Measurements from ENCODE around the gene E2F4. TPM values are rescaled to one million over a fixed set of nuclear protein-coding genes. Genes with fewer than 3 reads are reported as not detected.
A peak's percentile ranks its signal among the peaks of the same experiment; 100 is the strongest.

The E2F4 gene
- total and polyA plus RNA-seq, 9 of the 15 experiments (the other 6 are each of a cell fraction or from before 2014, with no cell fraction given), result 9.7 to 139 (median 106) TPM

DNA sequence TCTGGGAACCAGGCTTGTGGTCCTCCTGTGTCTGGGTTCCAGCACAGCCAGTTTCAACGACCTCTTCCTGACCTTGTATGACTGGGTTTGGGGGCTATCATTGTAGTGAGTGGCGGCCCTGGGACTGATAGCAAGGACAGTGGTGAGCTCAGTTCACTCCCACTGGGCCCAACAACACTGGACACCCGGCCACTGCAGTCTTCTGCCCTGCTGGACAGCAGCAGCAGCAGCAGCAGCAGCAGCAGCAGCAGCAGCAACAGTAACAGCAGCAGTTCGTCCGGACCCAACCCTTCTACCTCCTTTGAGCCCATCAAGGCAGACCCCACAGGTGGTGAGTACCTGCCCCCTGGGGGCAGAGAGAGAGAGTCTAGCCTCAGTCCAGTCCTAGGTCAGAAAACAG is 3.7 kb downstream of the E2F4 start:
- no peaks in the 10 kb centered on the region for H4K20me1 ChIP-seq (replicated peaks; ENCODE audit: control insufficient read depth, insufficient read depth, low read length)
- H3K9ac ChIP-seq (ENCODE audit: insufficient read depth in 1 of 2, low read depth in 2 of 2, low read length in 2 of 2), result peak overlapping the region in 1 of 2 experiments; percentile 19; a peak in 2 of 4 replicates
- no peaks in the 10 kb centered on the region for H3K9me3 ChIP-seq (replicated peaks; ENCODE audit: control insufficient read depth, insufficient read depth, low read depth, low read length)
- intact Hi-C loops (cut with micrococcal nuclease), result no loop called here
- in situ Hi-C loops (cut with MboI), result no loop called here
- H3K9me1 ChIP-seq (ENCODE audit: control insufficient read depth, insufficient read depth, low read length), result no peaks in the 10 kb centered on the region
- peaks cover 75% of the 10 kb centered on the region for H3K36me3 ChIP-seq (ENCODE audit: control insufficient read depth, insufficient read depth, low read length)
- FAIRE-seq (no peak), DNase-seq (ENCODE audit: extremely low read depth in 1 of 4, low spot score in 3 of 4) (peak in 1 of 4 experiments; percentile 34), ATAC-seq (no peak)
- H3K27me3 ChIP-seq (ENCODE audit: control insufficient read depth in 2 of 2, insufficient read depth in 2 of 2, low read length in 2 of 2), result no peaks in the 10 kb centered on the region
- no peak overlapping the region for H2AFZ ChIP-seq (ENCODE audit: low read depth, low read length)
- CTCF ChIA-PET (ENCODE audit: low intra/inter-chr PET ratio), result no interaction called here
- BruUV-seq (replicated peaks), result no TSS peak
- no peak overlapping the region; the same call in 2 of the 3 replicates for H3K27ac ChIP-seq (ENCODE audit: extremely low read depth, low read depth, low read length)
- H3K4me3 ChIP-seq, result no peak overlapping the region
- peaks cover 27 to 65% of the 10 kb centered on the region in 2 experiments for H3K4me1 ChIP-seq (replicated peaks in 1 of 2; ENCODE audit: control insufficient read depth in 2 of 2, insufficient read depth in 2 of 2, low read length in 2 of 2)
- H3K79me2 ChIP-seq (ENCODE audit: control insufficient read depth, insufficient read depth, low read length), result peaks cover 46% of the 10 kb centered on the region
- no peak for TF ChIP-seq CBX2 (IDR thresholded peaks at IDR 0.05; ENCODE audit: insufficient read depth, low read length, poor library complexity, severe bottlenecking)
- TF ChIP-seq RBFOX2 (IDR thresholded peaks at IDR 0.05; ENCODE audit: low read depth, low read length), result 0 out of 2 replicates have a peak, but pooled peaks have one; percentile 22
- POLR2A ChIA-PET, result interaction anchor here (1.2 kb wide), 1 partner anchor 13 kb away, joined by 4 read pairs; no protein-coding TSS in a partner anchor
- 70% methylated on average over 5 of the region's 5 CpGs for WGBS (ENCODE audit: insufficient coverage, low coverage, missing lambda C conversion rate)
- no peak overlapping the region for H3K4me2 ChIP-seq (ENCODE audit: insufficient read depth, low read length)

DNA sequence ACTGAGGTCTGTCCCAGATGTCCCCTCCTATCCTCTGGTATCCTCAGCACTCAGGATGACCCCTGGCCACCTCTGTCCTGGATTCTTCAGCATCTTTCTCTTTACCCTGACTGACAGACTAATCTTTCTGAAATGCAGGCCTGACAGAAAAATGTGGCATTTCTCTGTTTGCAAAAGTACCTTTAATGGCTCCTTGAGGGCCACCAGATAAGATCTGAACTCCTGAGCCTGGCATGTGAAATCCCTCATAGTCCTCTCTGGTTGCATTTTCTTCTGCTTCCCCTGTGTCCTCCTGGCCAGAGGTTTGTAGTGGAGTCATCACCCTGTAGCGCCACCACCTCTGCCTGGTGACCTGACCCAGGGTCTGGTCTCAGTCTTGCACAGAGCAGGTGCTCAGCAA is 4.9 kb downstream of the E2F4 start:
- Histone ChIP-seq H3K9ac (ENCODE audit: insufficient read depth in 1 of 2, low read depth in 2 of 2, low read length in 2 of 2) (peak overlapping the region in 1 of 2 experiments; percentile 38; a peak in 1 of 4 replicates), H3K4me2 (ENCODE audit: insufficient read depth, low read length) (no peak overlapping the region), H3K36me3 (ENCODE audit: control insufficient read depth, insufficient read depth, low read length) (peaks cover 84% of the 10 kb centered on the region), H4K20me1 (replicated peaks; ENCODE audit: control insufficient read depth, insufficient read depth, low read length) (no peaks in the 10 kb centered on the region), H3K4me3 (no peak overlapping the region), H3K27ac (ENCODE audit: extremely low read depth, low read depth, low read length) (no peak overlapping the region), H3K79me2 (ENCODE audit: control insufficient read depth, insufficient read depth, low read length) (peaks cover 40% of the 10 kb centered on the region), H2AFZ (ENCODE audit: low read depth, low read length) (no peak overlapping the region), H3K27me3 (ENCODE audit: control insufficient read depth in 2 of 2, insufficient read depth in 2 of 2, low read length in 2 of 2) (no peaks in the 10 kb centered on the region), H3K4me1 (replicated peaks in 1 of 2; ENCODE audit: control insufficient read depth in 2 of 2, insufficient read depth in 2 of 2, low read length in 2 of 2) (peaks cover 17 to 59% of the 10 kb centered on the region in 2 experiments), H3K9me1 (ENCODE audit: control insufficient read depth, insufficient read depth, low read length) (no peaks in the 10 kb centered on the region), H3K9me3 (replicated peaks; ENCODE audit: control insufficient read depth, insufficient read depth, low read depth, low read length) (no peaks in the 10 kb centered on the region)
- 100% methylated on average over 1 of the region's 1 CpG for WGBS (ENCODE audit: insufficient coverage, low coverage, missing lambda C conversion rate)
- CTCF ChIA-PET (ENCODE audit: low intra/inter-chr PET ratio), result no interaction called here
- in situ Hi-C loops (cut with MboI) (no loop called here), intact Hi-C loops (cut with micrococcal nuclease) (no loop called here)
- DNase-seq (ENCODE audit: extremely low read depth in 1 of 4, low spot score in 3 of 4), result no peak
- no peak for FAIRE-seq
- POLR2A ChIA-PET, result interaction anchor here (2.2 kb wide), 1 partner anchor 12 kb away, joined by 9 read pairs; no protein-coding TSS in a partner anchor
- BruUV-seq (replicated peaks), result no TSS peak
- ATAC-seq, result no peak
- TF ChIP-seq ADNP (tag; IDR thresholded peaks at IDR 0.05), result no peak
- no peak for TF ChIP-seq ZC3H4 (CRISPR knock-in tag; IDR thresholded peaks at IDR 0.05; ENCODE audit: borderline replicate concordance)
- no peak for TF ChIP-seq CBFB (CRISPR knock-in tag; IDR thresholded peaks at IDR 0.05)
- no peak for TF ChIP-seq ZNF589 (CRISPR knock-in tag; IDR thresholded peaks at IDR 0.05; ENCODE audit: low read depth)
- TF ChIP-seq CHD1 (IDR thresholded peaks at IDR 0.05; ENCODE audit: low read length), result no peak
- no peak for TF ChIP-seq ESRRA (IDR thresholded peaks at IDR 0.05; ENCODE audit: borderline replicate concordance, low read depth)
- no peak for TF ChIP-seq ZNF384 (IDR thresholded peaks at IDR 0.05; ENCODE audit: low read depth, low read length)
- no peak for TF ChIP-seq BRD4 (IDR thresholded peaks at IDR 0.05)
- no peak for TF ChIP-seq TAF7 (tag; IDR thresholded peaks at IDR 0.05)
- TF ChIP-seq TBP (optimal IDR thresholded peaks at IDR 0.05; ENCODE audit: low read depth, low read length), result no peak
- no peak for TF ChIP-seq ZNF778 (CRISPR knock-in tag; IDR thresholded peaks at IDR 0.05)
- TF ChIP-seq HMGN3 (IDR thresholded peaks at IDR 0.05; ENCODE audit: borderline replicate concordance, extremely low read depth, insufficient read length, low read depth, low read length), result no peak
- TF ChIP-seq TAF1 (IDR thresholded peaks at IDR 0.05; ENCODE audit: control insufficient read depth, extremely low read depth, insufficient read depth, low read length, severe bottlenecking), result no peak
